OCI-LY3 (cell line): ENCODE measurements around the gene F8.

ENCODE experiments used
- EZH2phosphoT487 ChIP-seq: fragments of 200-600 bp; shearing (Covaris generic); IDR thresholded peaks from 2 replicates; pipeline ENCODE4 v1.6.1; 2018; ENCODE audit warnings: antibody characterized with exemption, mixed run types, low read depth
- TF ChIP-seq, protein P1 (sequence below): fragments of 200-600, 300-600 bp; sonication (generic); IDR thresholded peaks from 2 replicates; pipeline ENCODE4 v1.5.1; 2014; ENCODE audit warnings: antibody characterized with exemption, low read length, low read depth

DNA sequence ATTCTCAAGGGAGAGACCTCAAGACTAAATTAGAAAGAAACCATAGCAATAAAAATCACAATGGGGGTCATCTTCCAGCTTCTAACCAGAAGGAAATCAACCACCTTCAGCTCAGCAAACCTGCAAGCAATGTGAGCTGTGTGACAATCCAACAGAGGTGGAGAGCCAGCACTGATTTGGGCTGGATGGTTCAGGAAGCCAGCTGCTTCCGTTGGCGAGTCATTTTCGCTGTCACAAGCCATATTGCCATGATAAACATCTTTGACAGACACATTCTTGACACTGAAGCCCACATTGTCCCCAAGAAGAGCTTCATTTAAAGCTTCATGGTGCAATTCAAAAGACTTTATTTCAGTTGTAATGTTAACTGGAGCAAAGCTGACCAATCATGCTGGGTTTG, 113.7 kb downstream of the F8 start:
- TF ChIP-seq, protein P1, sequence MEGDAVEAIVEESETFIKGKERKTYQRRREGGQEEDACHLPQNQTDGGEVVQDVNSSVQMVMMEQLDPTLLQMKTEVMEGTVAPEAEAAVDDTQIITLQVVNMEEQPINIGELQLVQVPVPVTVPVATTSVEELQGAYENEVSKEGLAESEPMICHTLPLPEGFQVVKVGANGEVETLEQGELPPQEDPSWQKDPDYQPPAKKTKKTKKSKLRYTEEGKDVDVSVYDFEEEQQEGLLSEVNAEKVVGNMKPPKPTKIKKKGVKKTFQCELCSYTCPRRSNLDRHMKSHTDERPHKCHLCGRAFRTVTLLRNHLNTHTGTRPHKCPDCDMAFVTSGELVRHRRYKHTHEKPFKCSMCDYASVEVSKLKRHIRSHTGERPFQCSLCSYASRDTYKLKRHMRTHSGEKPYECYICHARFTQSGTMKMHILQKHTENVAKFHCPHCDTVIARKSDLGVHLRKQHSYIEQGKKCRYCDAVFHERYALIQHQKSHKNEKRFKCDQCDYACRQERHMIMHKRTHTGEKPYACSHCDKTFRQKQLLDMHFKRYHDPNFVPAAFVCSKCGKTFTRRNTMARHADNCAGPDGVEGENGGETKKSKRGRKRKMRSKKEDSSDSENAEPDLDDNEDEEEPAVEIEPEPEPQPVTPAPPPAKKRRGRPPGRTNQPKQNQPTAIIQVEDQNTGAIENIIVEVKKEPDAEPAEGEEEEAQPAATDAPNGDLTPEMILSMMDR: no peak
- TF ChIP-seq EZH2phosphoT487: no peak
